Endothelial cell of umbilical vein (primary cell): ENCODE data around the gene UTF1.

Experiments used
- CTCF ChIP-seq, 2 donors: IDR thresholded peaks; 1 replicate in 1 of 2; 2 replicates in 1 of 2; pipeline ENCODE4 v1.5.1; 2011; ENCODE audit warnings: low read length in 2 of 2, mild to moderate bottlenecking in 2 of 2, moderate library complexity in 2 of 2, control low read depth in 1 of 2, inconsistent platforms in 1 of 2, low read depth in 1 of 2; ENCODE audit not compliant: insufficient read depth in 1 of 2; ENCODE audit errors: extremely low read depth in 1 of 2
- EZH2 ChIP-seq: IDR thresholded peaks from 2 replicates; pipeline ENCODE4 v1.6.1; 2012; ENCODE audit warnings: borderline replicate concordance, low read depth, mild to moderate bottlenecking, moderate library complexity, low read length, inconsistent platforms; ENCODE audit not compliant: severe bottlenecking
- MAX ChIP-seq: IDR thresholded peaks from 2 replicates; pipeline ENCODE4 v1.6.1; 2011; ENCODE audit not compliant: insufficient read depth, insufficient read length
- POLR2A ChIP-seq: IDR thresholded peaks from 2 replicates; pipeline ENCODE4 v1.6.1; 2012; ENCODE audit warnings: low read depth, mild to moderate bottlenecking, control low read depth, low read length

GRCh38 chr10:133203652-133204195, 26.3 kb upstream of the UTF1 start:
- TF ChIP-seq CTCF (IDR thresholded peaks at IDR 0.05; ENCODE audit: extremely low read depth in 1 of 2, insufficient read depth in 1 of 2, low read depth in 1 of 2, low read length in 2 of 2), result no peak
- TF ChIP-seq POLR2A, result no peak
- TF ChIP-seq MAX, result no peak
- TF ChIP-seq EZH2, result no peak
